Activated T-cell treated with anti-CD3 and anti-CD28 coated beads for 24 hours (primary cell): Measurements from ENCODE around the gene SORD.
"Not testable (repeated sequence)": the region's sequence is repeated elsewhere in the genome, so short reads cannot be mapped to it uniquely, and the experiment has no call there.

Experiments used
- DNase-seq: peaks from one replicate; pipeline ENCODE4 v3.0.0-alpha.2; 2020; ENCODE audit warnings: low read depth

Gene SORD

GRCh38 chr15:45097466-45097865 is 74.5 kb downstream of the SORD start:
- DNase-seq = no peak

- no peak for DNase-seq
These were observed 76.7 kb downstream of the SORD start for GRCh38 chr15:45099549-45100165.

- no peak for DNase-seq
These were observed 78.1 kb downstream of the SORD start for GRCh38 chr15:45100884-45101625.

- DNase-seq = no peak
These were observed 78.8 kb downstream of the SORD start for GRCh38 chr15:45101749-45102148.

GRCh38 chr15:45102226-45102625 is 79.2 kb downstream of the SORD start:
- no peak for DNase-seq

DNA sequence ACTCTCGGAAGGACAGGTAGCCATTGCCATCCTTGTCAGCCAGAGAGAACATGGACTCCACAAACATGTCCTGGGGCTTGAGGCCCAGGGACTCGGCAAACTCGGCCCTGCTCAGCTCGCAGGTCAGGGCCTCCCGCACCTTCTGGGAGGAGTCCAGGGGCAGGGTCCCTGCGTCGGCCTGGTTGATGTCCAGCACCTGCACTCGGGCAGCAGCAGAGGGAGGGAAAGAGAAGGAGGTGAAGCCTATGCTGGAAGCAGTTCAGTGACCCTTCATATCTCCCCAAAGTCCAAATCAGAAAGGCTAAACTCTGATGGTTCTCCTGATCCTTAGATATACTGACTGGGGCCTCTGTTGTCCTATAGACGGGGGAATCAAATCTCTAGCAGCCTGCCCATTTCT is 81.2 kb downstream of the SORD start:
- DNase-seq = not testable (repeated sequence)

DNA sequence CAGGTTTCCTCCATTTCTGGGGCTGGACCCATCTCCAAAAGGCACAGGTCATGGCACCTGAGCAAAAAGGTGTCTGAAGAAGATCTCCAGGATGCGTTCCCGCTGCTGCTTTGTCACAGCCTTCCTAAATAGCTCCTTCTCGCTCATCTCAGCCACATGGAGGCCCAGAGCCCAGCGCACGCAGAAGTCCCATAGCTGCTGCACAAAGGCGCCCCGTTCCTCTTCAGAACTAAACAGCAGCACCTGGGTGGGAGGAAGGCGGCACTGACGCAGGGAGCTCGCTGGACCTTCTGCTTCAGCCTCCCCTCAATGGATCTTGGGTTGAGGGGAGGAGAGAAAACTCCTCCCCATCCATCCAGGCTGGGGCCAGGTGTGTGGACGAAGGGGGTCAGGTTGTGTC is 82.6 kb downstream of the SORD start:
- DNase-seq = no peak

DNA sequence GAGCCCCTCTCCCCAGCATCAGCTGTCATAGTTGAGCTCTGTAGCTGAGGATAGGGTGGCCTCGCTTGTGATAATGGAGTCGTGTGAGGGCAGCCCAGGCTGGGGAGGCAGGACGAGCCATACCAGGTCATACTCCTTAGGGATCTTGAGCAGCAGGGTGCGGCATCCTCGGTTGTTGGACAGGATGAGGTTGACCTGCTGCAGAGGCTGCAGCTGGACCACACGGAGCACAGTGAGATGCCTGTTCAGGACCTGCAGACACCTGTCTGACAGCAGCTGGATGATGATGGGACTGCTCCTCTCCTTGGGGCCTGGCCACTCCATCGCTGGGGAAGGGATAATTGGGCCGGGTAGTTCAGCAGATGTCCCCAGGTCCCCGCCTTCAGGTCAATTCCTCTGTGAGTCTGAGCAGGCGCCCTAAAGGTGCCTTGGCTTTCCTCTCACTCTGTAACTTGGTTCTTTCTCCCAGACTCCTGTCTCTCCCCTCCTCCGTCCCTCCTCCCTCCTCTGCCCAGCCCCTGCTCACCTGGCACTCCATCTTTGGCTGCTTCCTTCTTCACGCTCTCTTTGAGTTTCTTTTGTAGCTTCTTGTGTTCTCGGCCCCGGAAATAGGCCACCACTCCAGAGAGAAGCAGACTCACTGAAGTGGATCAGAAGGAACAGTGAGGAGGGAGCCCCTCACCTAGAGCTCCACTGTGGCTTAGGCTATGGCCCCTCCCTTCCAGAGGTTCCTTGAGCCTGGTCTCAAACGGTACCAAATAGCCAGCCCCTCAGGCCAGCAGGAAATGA is 83.2 kb downstream of the SORD start:
- no peak for DNase-seq

DNA sequence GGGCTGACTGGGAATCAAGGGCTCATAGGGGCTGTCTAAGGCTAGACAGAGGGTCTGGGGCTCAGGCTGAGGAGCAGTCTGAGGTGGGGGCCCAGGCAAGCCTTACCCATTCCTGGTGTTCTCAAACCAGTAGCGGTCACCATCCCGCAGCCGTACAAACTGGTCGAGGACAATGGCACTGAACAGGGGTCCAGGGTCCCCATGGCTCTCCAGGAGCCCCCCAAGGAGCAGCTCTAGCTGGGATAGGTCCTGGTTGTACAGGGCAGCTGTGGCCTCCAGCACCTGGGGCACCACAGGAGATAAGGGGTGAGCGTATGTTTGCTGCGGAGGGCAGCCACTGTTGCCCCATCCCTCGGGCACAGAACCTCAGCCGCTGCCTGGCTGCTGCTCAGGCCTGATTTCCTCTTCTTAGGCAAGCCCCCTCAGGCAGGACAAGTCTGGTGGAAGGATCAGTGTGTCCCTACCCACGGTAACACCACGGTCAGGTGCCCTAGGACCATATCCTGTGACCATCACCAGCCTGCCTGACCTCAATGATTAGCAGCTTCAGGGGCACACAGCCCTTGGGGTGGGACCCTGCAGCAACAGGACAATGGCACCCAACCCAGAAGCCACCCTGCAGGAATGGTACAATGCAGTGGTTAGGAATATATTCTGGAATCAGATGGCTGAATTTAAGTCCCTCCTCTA is 85.1 kb downstream of the SORD start:
- no peak for DNase-seq

DNA sequence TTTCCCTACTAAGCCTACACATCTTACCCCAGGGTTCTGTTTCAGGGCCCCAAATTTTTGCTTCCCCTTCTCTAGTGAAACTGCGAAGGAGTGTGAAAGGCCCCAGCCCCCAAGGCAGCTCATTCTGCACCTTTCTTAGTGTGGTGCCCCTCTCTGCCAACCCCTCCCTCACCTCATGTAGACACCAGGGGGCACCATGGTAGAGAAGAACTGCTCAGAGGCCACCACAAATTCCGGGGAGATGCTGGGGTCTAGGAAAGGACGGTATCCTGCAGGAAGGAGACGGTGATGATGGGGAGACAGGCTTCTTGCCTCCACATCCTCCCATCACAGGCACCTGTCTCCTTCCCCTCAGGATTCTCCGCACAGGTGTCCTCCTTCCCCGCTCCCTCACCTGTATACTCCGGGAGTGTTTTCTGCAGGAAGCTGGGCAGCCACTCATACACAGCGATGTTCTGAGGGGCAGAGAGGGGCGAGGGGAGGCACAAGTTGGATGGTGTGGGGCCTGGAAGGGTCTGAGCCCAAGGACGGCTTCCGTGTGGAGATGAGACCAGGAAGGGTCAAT is 87.3 kb downstream of the SORD start:
- no peak for DNase-seq

GRCh38 chr15:45111390-45112142 is 88.6 kb downstream of the SORD start:
- DNase-seq = no peak

- no peak for DNase-seq
These were observed 89.2 kb downstream of the SORD start for GRCh38 chr15:45112143-45112590.

DNA sequence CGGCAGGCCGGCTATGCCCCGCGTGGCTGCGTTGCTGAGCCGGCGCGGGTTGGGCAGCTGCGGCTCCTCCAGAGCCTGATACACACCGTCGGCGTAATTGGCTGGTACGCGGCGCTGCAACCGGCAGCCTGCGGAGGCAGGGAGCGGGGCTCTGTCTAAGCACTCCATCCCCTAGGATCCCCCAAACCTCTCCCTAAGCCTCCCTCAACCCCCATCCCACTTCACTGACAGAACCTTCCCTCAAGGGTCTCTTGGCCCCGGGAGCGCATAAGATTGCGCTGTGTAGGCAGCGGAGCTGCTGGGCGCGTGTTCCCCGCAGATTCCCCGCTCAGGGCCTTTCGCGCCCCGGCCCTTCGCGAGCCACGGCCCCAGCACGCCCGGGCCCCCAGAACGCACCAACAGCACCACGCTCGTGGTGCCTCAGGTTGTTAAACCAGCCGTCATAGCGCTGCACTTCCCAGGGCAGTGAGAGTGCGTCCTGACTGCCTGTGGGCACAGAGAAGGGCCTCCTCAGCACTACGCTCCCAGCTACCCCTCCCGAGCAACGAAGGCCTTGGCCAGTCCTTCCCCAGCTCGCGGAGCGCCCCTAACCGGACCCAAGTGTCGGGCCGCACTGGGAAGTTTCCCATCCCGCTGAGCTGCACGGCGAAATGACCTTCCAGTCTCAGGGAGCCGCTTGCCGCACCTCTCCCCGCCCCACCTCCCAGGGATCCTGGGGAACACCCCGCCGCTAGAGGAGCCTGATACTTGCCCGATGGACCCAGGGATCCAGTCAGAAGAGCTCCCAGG is 89.8 kb downstream of the SORD start:
- no peak for DNase-seq

GRCh38 chr15:45113380-45113990 is 90.5 kb downstream of the SORD start:
- DNase-seq = no peak

GRCh38 chr15:45114076-45114750 is 91.2 kb downstream of the SORD start, which contains the start of the genes DUOX2 and DUOXA2:
Gene DUOX2 (minus strand): TSS chr15:45114172. CDS start chr15:45113411, 761 bp downstream.
Gene DUOXA2 (plus strand): TSS chr15:45114326. CDS start chr15:45114606, 280 bp downstream.
- no peak for DNase-seq

- DNase-seq = no peak
These were observed 91.7 kb downstream of the SORD start for GRCh38 chr15:45114751-45115085.

GRCh38 chr15:45115312-45115820 is 92.4 kb downstream of the SORD start:
- DNase-seq = no peak

DNA sequence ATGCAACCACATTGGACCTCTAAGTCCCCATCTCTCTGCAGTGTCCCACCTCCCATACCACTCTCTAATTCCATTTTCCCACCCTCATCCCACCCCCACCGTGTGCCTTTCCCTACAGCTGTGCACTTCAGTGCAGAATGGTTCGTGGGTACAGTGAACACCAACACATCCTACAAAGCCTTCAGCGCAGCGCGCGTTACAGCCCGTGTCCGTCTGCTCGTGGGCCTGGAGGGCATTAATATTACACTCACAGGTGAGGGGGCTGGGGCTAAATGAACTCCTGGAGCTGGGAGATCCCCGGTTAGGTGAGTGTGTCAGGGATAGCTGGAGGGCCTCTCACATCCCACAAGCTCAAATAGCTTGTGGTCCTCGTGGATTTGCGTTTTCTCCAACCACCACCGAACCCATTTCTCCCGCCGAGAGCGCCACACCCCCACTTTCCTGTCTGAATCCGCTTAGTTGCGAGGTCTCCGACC is 93.0 kb downstream of the SORD start:
- DNase-seq = no peak
